ENCODE results near the gene AANAT.

- no peak for TF ChIP-seq POLR2A (IDR thresholded peaks at IDR 0.05)
- no peak for TF ChIP-seq CTCF (IDR thresholded peaks at IDR 0.05)
Measured at GRCh38 chr17:76478730-76479514, 11.5 kb downstream of the AANAT start.

All from uterus (tissue), 2 donors.